ENCODE data around the gene BRD4.

DNA sequence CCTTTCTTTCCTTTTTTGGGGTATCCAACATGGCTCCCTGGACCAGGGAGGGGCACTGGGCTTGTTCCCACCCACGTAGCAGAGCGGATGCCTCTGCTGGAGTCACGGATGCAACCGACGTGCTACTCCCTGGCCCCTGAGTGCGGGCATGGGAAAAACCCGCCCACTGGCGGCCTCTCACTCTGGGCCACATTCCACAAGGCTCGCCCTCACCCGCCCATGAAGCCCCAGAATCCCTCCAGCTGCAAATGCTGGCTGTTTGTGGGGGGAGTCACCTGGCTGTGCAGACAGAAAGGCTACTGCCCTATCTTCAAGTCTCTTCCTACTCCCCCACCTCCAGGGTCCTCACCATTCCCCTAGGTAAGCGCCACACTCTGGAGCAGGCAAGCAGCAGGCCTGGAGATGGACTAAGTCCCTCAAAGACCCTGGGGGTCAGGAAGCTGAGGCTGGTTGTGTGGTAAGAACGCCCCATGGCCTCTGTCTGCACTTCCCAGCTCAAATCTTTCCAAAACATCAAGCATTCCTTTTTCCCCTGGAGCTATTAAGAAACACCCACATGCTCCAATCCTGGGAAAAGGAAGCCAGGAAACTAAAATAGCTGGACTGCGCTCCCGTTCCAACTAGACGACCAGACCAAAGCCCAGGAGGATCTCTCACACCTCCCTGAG lies 82.2 kb downstream of the BRD4 start:
- TF ChIP-seq, protein P1, sequence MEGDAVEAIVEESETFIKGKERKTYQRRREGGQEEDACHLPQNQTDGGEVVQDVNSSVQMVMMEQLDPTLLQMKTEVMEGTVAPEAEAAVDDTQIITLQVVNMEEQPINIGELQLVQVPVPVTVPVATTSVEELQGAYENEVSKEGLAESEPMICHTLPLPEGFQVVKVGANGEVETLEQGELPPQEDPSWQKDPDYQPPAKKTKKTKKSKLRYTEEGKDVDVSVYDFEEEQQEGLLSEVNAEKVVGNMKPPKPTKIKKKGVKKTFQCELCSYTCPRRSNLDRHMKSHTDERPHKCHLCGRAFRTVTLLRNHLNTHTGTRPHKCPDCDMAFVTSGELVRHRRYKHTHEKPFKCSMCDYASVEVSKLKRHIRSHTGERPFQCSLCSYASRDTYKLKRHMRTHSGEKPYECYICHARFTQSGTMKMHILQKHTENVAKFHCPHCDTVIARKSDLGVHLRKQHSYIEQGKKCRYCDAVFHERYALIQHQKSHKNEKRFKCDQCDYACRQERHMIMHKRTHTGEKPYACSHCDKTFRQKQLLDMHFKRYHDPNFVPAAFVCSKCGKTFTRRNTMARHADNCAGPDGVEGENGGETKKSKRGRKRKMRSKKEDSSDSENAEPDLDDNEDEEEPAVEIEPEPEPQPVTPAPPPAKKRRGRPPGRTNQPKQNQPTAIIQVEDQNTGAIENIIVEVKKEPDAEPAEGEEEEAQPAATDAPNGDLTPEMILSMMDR (IDR thresholded peaks at IDR 0.05; ENCODE audit: low read depth, low read length, poor library complexity, severe bottlenecking) = no peak
- no peak for TF ChIP-seq EZH2phosphoT487 (IDR thresholded peaks at IDR 0.05; ENCODE audit: borderline replicate concordance, low read length)

Measured in DOHH2 (cell line).